IMR-90 (cell line): Measurements from ENCODE around the gene TBC1D9B. TPM values are rescaled to one million over a fixed set of nuclear protein-coding genes. Genes with fewer than 3 reads are reported as not detected.
A peak's percentile ranks its signal among the peaks of the same experiment; 100 is the strongest.

Source experiments
- ATAC-seq: fragments of 200-7000 bp; cut with Tn5 transposase; 2 replicates; pipeline ENCODE4 v1.9.1; 2020; ENCODE audit warnings: low read depth, mild to moderate bottlenecking, moderate library complexity
- BruUV-seq: library from RNA; stranded (reverse); fragments of 400-500 nt; replicated peaks from 2 replicates; lab custom pipeline; 2021; lab: Mats Ljungman, UMichigan
- CTCF ChIA-PET: fragments of 300-600 bp; formaldehyde crosslinking; extraction: SDS; loops from one replicate; lab custom pipeline; 2021; ENCODE audit warnings: antibody characterized with exemption; lab: Yijun Ruan, JAX
- POLR2A ChIA-PET: fragments of 300-600 bp; sonication (Branson Sonifier 250); formaldehyde crosslinking; loops from one replicate; lab custom pipeline; 2022; ENCODE audit warnings: antibody characterized with exemption; ENCODE audit not compliant: unreplicated experiment; lab: Charles Lee
- DNase-seq: peaks from one replicate; pipeline ENCODE4 v3.0.0; 2013
- H2AFZ ChIP-seq: replicated peaks from 2 replicates; pipeline ENCODE3; 2013; ENCODE audit warnings: low read length, mild to moderate bottlenecking; ENCODE audit not compliant: poor library complexity
- H2AK5ac ChIP-seq: 2 replicates; pipeline ENCODE4 v1.6.1; 2013; ENCODE audit warnings: low read depth, low read length, inconsistent platforms
- H2AK9ac ChIP-seq: replicated peaks from 2 replicates; pipeline ENCODE3; 2013; ENCODE audit warnings: mild to moderate bottlenecking, low read depth, low read length, moderate library complexity; ENCODE audit not compliant: poor library complexity
- H2BK120ac ChIP-seq: 2 replicates; pipeline ENCODE4 v1.6.1; 2013; ENCODE audit warnings: low read depth, low read length, inconsistent platforms
- H2BK15ac ChIP-seq: 3 replicates; pipeline ENCODE4 v1.6.1; 2013; ENCODE audit warnings: low read depth, low read length, inconsistent platforms
- H2BK20ac ChIP-seq: 2 replicates; pipeline ENCODE4 v1.6.1; 2013; ENCODE audit warnings: low read depth, mild to moderate bottlenecking, inconsistent platforms, low read length, moderate library complexity
- H2BK5ac ChIP-seq: 2 replicates; pipeline ENCODE4 v1.6.1; 2013; ENCODE audit warnings: mild to moderate bottlenecking, low read depth, low read length, inconsistent platforms; ENCODE audit not compliant: poor library complexity, severe bottlenecking
- H3K14ac ChIP-seq: replicated peaks from 2 replicates; pipeline ENCODE4 v1.6.1; 2013; ENCODE audit warnings: low read depth, low read length, inconsistent platforms
- H3K18ac ChIP-seq: 2 replicates; pipeline ENCODE4 v1.6.1; 2013; ENCODE audit warnings: low read depth, low read length, control low read depth
- H3K23ac ChIP-seq: 2 replicates; pipeline ENCODE4 v1.6.1; 2013; ENCODE audit warnings: low read depth, low read length, inconsistent platforms
- H3K27ac ChIP-seq: 2 replicates; pipeline ENCODE4 v1.5.1; 2013; ENCODE audit warnings: mild to moderate bottlenecking, control low read depth, low read length; ENCODE audit not compliant: insufficient read depth
- H3K27me3 ChIP-seq: 2 replicates; pipeline ENCODE4 v1.6.1; 2013; ENCODE audit warnings: low read length; ENCODE audit not compliant: control insufficient read depth, insufficient read depth
- H3K36me3 ChIP-seq: 2 replicates; pipeline ENCODE4 v1.6.1; 2013; ENCODE audit warnings: low read length, mixed read lengths; ENCODE audit not compliant: control insufficient read depth, insufficient read depth
- H3K4ac ChIP-seq: 2 replicates; pipeline ENCODE4 v1.6.1; 2013; ENCODE audit warnings: low read depth, low read length, inconsistent platforms
- H3K4me1 ChIP-seq: 2 replicates; pipeline ENCODE4 v1.6.1; 2013; ENCODE audit warnings: low read length, mixed read lengths; ENCODE audit not compliant: control insufficient read depth, insufficient read depth
- H3K4me2 ChIP-seq: 2 replicates; pipeline ENCODE4 v1.6.1; 2013; ENCODE audit warnings: low read depth, mild to moderate bottlenecking, control low read depth, low read length, moderate library complexity
- H3K4me3 ChIP-seq: 2 replicates; pipeline ENCODE4 v1.5.1; 2013; ENCODE audit warnings: low read depth, mild to moderate bottlenecking, control low read depth, low read length, moderate library complexity; ENCODE audit not compliant: insufficient read depth
- H3K56ac ChIP-seq: 2 replicates; pipeline ENCODE4 v1.6.1; 2013; ENCODE audit warnings: low read length, inconsistent platforms; ENCODE audit not compliant: insufficient read depth; ENCODE audit errors: extremely low read depth
- H3K79me1 ChIP-seq, 2 experiments: 2 replicates each; pipeline ENCODE4 v1.6.1; 2013; ENCODE audit warnings: low read length in 2 of 2, inconsistent platforms in 1 of 2, low read depth in 1 of 2
- H3K9ac ChIP-seq: 2 replicates; pipeline ENCODE4 v1.6.1; 2013; ENCODE audit warnings: low read depth, low read length, control low read depth
- H3K9me1 ChIP-seq: 2 replicates; pipeline ENCODE4 v1.6.1; 2013; ENCODE audit warnings: low read length, inconsistent platforms; ENCODE audit not compliant: insufficient read depth
- H3K9me3 ChIP-seq: 2 replicates; pipeline ENCODE4 v1.6.1; 2013; ENCODE audit warnings: low read length; ENCODE audit not compliant: control insufficient read depth, insufficient read depth
- H4K20me1 ChIP-seq: 2 replicates; pipeline ENCODE4 v1.6.1; 2013; ENCODE audit warnings: low read length, inconsistent platforms; ENCODE audit not compliant: insufficient read depth
- H4K5ac ChIP-seq: 2 replicates; pipeline ENCODE4 v1.6.1; 2013; ENCODE audit warnings: mild to moderate bottlenecking, low read depth, low read length, control low read depth
- H4K8ac ChIP-seq, 2 experiments: 2 replicates each; pipeline ENCODE4 v1.6.1; 2013; ENCODE audit warnings: low read depth in 2 of 2, low read length in 2 of 2, control low read depth in 1 of 2, inconsistent platforms in 1 of 2
- H4K91ac ChIP-seq: 2 replicates; pipeline ENCODE4 v1.6.1; 2013; ENCODE audit warnings: low read depth, low read length, inconsistent platforms; ENCODE audit not compliant: insufficient read depth
- FOS ChIP-seq: fragments of 150-350 bp; IDR thresholded peaks from 2 replicates; pipeline ENCODE4 v1.6.1; 2016; ENCODE audit warnings: low read depth, low read length
- POLR2A ChIP-seq: IDR thresholded peaks from 2 replicates; pipeline ENCODE4 v1.6.1; 2012; ENCODE audit warnings: mild to moderate bottlenecking, low read depth, low read length
- RCOR1 ChIP-seq: IDR thresholded peaks from 2 replicates; pipeline ENCODE4 v1.6.1; 2012; ENCODE audit warnings: mild to moderate bottlenecking, low read length, improper control_type of control experiment; ENCODE audit not compliant: insufficient replicate concordance
- WGBS, 2 experiments: methylation state at CpG; one replicate each; pipeline versions ENCODE4 v1.1.5 to v1.1.7; 2013; ENCODE audit warnings: missing lambda C conversion rate in 2 of 2; ENCODE audit not compliant: insufficient read length in 1 of 2; ENCODE audit errors: extremely low coverage in 2 of 2; 5-methylcytosine and 5-hydroxymethylcytosine counted together
- dilution Hi-C: fragments of 300-500 bp; cut with HindIII; formaldehyde crosslinking; loops from one replicate; pipeline ENCODE4 v1.14.3; 2018; ENCODE audit warnings: low sequenced_read_pairs; ENCODE audit not compliant: unreplicated experiment
- in situ Hi-C: fragments of 300-500 bp; cut with MboI; formaldehyde crosslinking; loops from 3 replicates; pipeline ENCODE4 v1.14.3; 2019; ENCODE audit warnings: low sequenced_read_pairs, inconsistent platforms, mixed read lengths
- intact Hi-C: fragments of 100-400 bp; cut with micrococcal nuclease; formaldehyde crosslinking; loops from 2 replicates; pipeline ENCODE4 v1.10.0; 2022
- polyA plus RNA-seq, 3 experiments: library from polyadenylated mRNA; depleted of rRNA; stranded (reverse); fragments of >200 nt; gene quantifications; 2 replicates each; pipeline ENCODE4 v1.2.3, GENCODE V29; 2012; ENCODE audit warnings: low replicate concordance in 1 of 3
- total RNA-seq: library from RNA; depleted of rRNA; stranded (reverse); fragments of >200 nt; gene quantifications from 2 replicates; pipeline ENCODE4 v1.2.3, GENCODE V29; 2012
- TF ChIP-seq, protein P1 (sequence below): fragments of 150-350 bp; IDR thresholded peaks from 2 replicates; pipeline ENCODE4 v1.6.1; 2017; ENCODE audit warnings: mild to moderate bottlenecking, antibody characterized with exemption, low read length, low read depth

TBC1D9B gene
- total and polyA plus RNA-seq, 2 of the 4 experiments (the other 2 are of a cell fraction) = 58.6 to 78.1 TPM

- H4K5ac ChIP-seq = no peak overlapping the region
- POLR2A ChIA-PET = no interaction called here
- no TSS peak for BruUV-seq
- peaks cover 75% of the 10 kb centered on the region for H3K36me3 ChIP-seq
- H3K18ac ChIP-seq = no peak overlapping the region
- 93% methylated on average over 5 of the region's 14 CpGs; no CpG with 5 or more reads in 1 of the 2 experiments for WGBS, 2 experiments
- TF ChIP-seq POLR2A = no peak
- TF ChIP-seq RCOR1 = no peak
- no peak for TF ChIP-seq FOS
- TF ChIP-seq, protein P1, sequence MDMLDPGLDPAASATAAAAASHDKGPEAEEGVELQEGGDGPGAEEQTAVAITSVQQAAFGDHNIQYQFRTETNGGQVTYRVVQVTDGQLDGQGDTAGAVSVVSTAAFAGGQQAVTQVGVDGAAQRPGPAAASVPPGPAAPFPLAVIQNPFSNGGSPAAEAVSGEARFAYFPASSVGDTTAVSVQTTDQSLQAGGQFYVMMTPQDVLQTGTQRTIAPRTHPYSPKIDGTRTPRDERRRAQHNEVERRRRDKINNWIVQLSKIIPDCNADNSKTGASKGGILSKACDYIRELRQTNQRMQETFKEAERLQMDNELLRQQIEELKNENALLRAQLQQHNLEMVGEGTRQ = no peak
- no peaks in the 10 kb centered on the region for H3K27me3 ChIP-seq
- H2BK15ac ChIP-seq = no peak overlapping the region
- peaks cover 13 to 17% of the 10 kb centered on the region in 2 experiments for H3K79me1 ChIP-seq
- CTCF ChIA-PET = no interaction called here
- no peak for DNase-seq
- no peaks in the 10 kb centered on the region for H4K20me1 ChIP-seq
- H3K9me3 ChIP-seq = peaks cover 11% of the 10 kb centered on the region
- no peak overlapping the region for H3K4me2 ChIP-seq
- no peak overlapping the region for H2BK20ac ChIP-seq
- H4K8ac ChIP-seq = no peak overlapping the region
- no peak overlapping the region for H3K56ac ChIP-seq
- no peak overlapping the region for H2BK5ac ChIP-seq
- no peak overlapping the region for H3K23ac ChIP-seq
- H4K91ac ChIP-seq = no peak overlapping the region
- 0 out of 2 replicates have a peak, but pooled peaks cover 2% of the 10 kb centered on the region for H3K9me1 ChIP-seq
- H3K4me1 ChIP-seq = no peaks in the 10 kb centered on the region
- H2AFZ ChIP-seq = no peak overlapping the region
- no peak overlapping the region for H2AK9ac ChIP-seq
- H3K4ac ChIP-seq = no peak overlapping the region
- intact Hi-C loops = no loop called here
- H3K27ac ChIP-seq = no peak overlapping the region
- dilution Hi-C loops = no loop called here
- ATAC-seq = 0 out of 2 replicates have a peak, but pooled peaks have one; percentile 14
- no peak overlapping the region for H3K14ac ChIP-seq
- no peak overlapping the region for H3K4me3 ChIP-seq
- H2AK5ac ChIP-seq = no peak overlapping the region
- H3K9ac ChIP-seq = no peak overlapping the region
- no peak overlapping the region for H2BK120ac ChIP-seq
- in situ Hi-C loops = no loop called here
Measured at GRCh38 chr5:179886190-179886911, 21.3 kb downstream of the TBC1D9B start.
